Activated CD4-positive, alpha-beta T cell treated with anti-CD3 and anti-CD28 coated beads, Interleukin-2, amount 50 U/mL, for 4 hours (primary cell): ENCODE measurements around the gene RAI2.

Experiments used
- DNase-seq, 2 experiments: peaks; one replicate each; pipeline ENCODE4 v3.0.0-alpha.2; 2020

The RAI2 gene

GRCh38 chrX:17778997-17779396 lies 82.1 kb downstream of the RAI2 start:
- DNase-seq, result no peak

GRCh38 chrX:17774053-17774452 lies 87.0 kb downstream of the RAI2 start:
- no peak for DNase-seq

- DNase-seq, result no peak
Measured at GRCh38 chrX:17773221-17773876, 87.7 kb downstream of the RAI2 start.

GRCh38 chrX:17769701-17770269 lies 91.3 kb downstream of the RAI2 start:
- DNase-seq, result peak; percentile 2 to 15

- no peak for DNase-seq
Measured at GRCh38 chrX:17768997-17769396, 92.1 kb downstream of the RAI2 start.

GRCh38 chrX:17767734-17768133 lies 93.4 kb downstream of the RAI2 start:
- no peak for DNase-seq

GRCh38 chrX:17759990-17760389 lies 101.1 kb downstream of the RAI2 start:
- DNase-seq, result no peak

GRCh38 chrX:17758382-17758781 lies 102.7 kb downstream of the RAI2 start:
- no peak for DNase-seq

GRCh38 chrX:17750436-17750835 lies 110.7 kb downstream of the RAI2 start:
- DNase-seq, result no peak
